WTC11 (cell line): Measurements from ENCODE around the gene DHRS7. TPM values are rescaled to one million over a fixed set of nuclear protein-coding genes. Genes with fewer than 3 reads are reported as not detected.

Experiments used
- ATAC-seq: fragments of 200-7000 bp; cut with Tn5 transposase; 2 replicates; pipeline ENCODE4 v1.10.0; 2021; ENCODE audit warnings: mild to moderate bottlenecking, moderate library complexity
- CTCF ChIA-PET: fragments of 300-600 bp; sonication (Branson Sonifier 250); formaldehyde crosslinking; loops from one replicate; lab custom pipeline; 2021; ENCODE audit warnings: antibody characterized with exemption; lab: Charles Lee
- POLR2A ChIA-PET: fragments of 350-600 bp; sonication (Branson Sonifier 250); formaldehyde crosslinking; loops from one replicate; lab custom pipeline; 2021; ENCODE audit warnings: antibody characterized with exemption; lab: Charles Lee
- DNase-seq: peaks from one replicate; pipeline ENCODE4 v3.0.0; 2021; ENCODE audit warnings: low spot score
- H3K27ac Mint-ChIP-seq: 2 replicates; pipeline ENCODE4 v1.8.0; 2021; ENCODE audit warnings: mixed read lengths
- H3K27me3 Mint-ChIP-seq: 2 replicates; pipeline ENCODE4 v1.8.0; 2021; ENCODE audit warnings: low read depth, mild to moderate bottlenecking, moderate library complexity, mixed read lengths
- H3K36me3 Mint-ChIP-seq: 2 replicates; pipeline ENCODE4 v1.8.0; 2021; ENCODE audit warnings: mixed read lengths
- H3K4me1 Mint-ChIP-seq: 2 replicates; pipeline ENCODE4 v1.8.0; 2022; ENCODE audit warnings: mixed read lengths
- H3K4me3 Mint-ChIP-seq: 2 replicates; pipeline ENCODE4 v1.8.0; 2021; ENCODE audit warnings: mild to moderate bottlenecking, moderate library complexity, mixed read lengths
- H3K9me3 Mint-ChIP-seq: 2 replicates; pipeline ENCODE4 v1.8.0; 2021; ENCODE audit warnings: mixed read lengths
- ESRRA ChIP-seq: sonication (generic); formaldehyde crosslinking; IDR thresholded peaks from 2 replicates; pipeline ENCODE4 v1.8.1; 2022; ENCODE audit warnings: mild to moderate bottlenecking, missing genetic modification reagents, borderline replicate concordance
- SP1 ChIP-seq: sonication (generic); formaldehyde crosslinking; conservative IDR thresholded peaks from 2 replicates; pipeline ENCODE4 v1.8.1; 2022; ENCODE audit warnings: missing genetic modification reagents
- TEAD1 ChIP-seq: sonication (generic); formaldehyde crosslinking; IDR thresholded peaks from 2 replicates; pipeline ENCODE4 v1.8.0; 2022; ENCODE audit warnings: mild to moderate bottlenecking, missing genetic modification reagents
- TEAD4 ChIP-seq: sonication (generic); formaldehyde crosslinking; IDR thresholded peaks from 2 replicates; pipeline ENCODE4 v1.8.0; 2022; ENCODE audit warnings: mild to moderate bottlenecking, missing genetic modification reagents
- ZBTB21 ChIP-seq: sonication (generic); formaldehyde crosslinking; IDR thresholded peaks from 2 replicates; pipeline ENCODE4 v1.8.1; 2023; ENCODE audit warnings: mild to moderate bottlenecking, missing genetic modification reagents, borderline replicate concordance
- total RNA-seq: library from RNA; stranded (reverse); gene quantifications from 3 replicates; pipeline ENCODE4 v1.2.3, GENCODE V29; 2021
- TF ChIP-seq, protein P1 (sequence below): sonication (generic); formaldehyde crosslinking; IDR thresholded peaks from 2 replicates; pipeline ENCODE4 v1.8.1; 2023; ENCODE audit warnings: mild to moderate bottlenecking, missing genetic modification reagents, moderate library complexity

Gene DHRS7
- total RNA-seq, 1 experiment from 2014 or later = 39.9 TPM

DNA sequence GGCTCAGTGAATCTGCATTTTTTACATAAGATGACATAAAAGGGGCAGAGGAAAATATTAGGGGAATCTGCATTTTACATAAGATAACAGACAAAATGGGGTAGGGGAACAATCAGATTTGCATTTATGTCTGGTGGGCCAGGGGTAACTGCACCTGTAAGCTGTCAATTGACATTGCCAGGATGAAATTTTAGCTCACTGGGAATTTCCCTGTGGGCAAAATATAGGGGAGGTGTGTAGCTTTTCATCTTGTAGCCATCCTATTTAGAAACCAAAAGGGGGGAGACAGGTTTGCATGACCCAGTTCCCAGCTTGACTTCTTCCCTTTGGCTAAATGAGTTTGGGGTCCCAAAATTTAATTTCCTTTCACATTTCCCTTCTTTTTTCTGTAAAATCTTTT lies 70.0 kb downstream of the DHRS7 start (continued):
- TF ChIP-seq, protein P1, sequence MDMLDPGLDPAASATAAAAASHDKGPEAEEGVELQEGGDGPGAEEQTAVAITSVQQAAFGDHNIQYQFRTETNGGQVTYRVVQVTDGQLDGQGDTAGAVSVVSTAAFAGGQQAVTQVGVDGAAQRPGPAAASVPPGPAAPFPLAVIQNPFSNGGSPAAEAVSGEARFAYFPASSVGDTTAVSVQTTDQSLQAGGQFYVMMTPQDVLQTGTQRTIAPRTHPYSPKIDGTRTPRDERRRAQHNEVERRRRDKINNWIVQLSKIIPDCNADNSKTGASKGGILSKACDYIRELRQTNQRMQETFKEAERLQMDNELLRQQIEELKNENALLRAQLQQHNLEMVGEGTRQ (CRISPR knock-in tag) = no peak
- TF ChIP-seq, all 79 proteins: peak for 0

DNA sequence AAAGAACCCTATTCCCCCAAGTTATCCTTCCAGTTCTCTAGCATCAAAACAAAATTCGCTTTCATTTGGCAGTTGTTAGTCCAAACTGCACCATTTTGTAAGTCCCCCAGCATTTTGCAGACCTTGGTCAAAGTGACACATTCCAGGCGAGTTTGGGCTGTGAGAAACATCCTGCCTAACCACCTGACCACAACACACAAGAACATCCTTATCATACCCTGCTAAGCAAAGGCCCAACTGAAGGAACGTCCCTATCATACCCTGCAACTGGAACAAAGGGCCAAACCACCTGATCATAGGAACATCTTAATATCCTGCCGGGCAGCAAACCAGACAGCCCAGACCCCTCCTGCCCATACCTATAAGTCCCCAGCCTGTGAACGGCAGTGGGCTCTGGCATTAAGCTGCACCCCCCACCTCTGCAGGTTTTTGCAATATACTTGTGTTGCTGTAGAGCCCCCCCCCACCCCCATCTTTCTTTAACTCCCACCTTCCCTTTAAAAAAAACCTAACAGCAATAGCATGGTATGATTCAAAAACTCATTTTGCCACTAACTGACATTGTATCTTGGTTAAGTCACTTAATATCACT lies 70.8 kb downstream of the DHRS7 start:
- ChIA-PET CTCF (no interaction called here), POLR2A (no interaction called here)
- peak overlapping the region; percentile 88 for H3K4me3 Mint-ChIP-seq
- peaks cover 3% of the 10 kb centered on the region; the same call in 1 of the 2 replicates for H3K9me3 Mint-ChIP-seq
- TF ChIP-seq, protein P1 (CRISPR knock-in tag) = 0 out of 2 replicates have a peak, but pooled peaks have one; percentile 22
- no peak for TF ChIP-seq ESRRA (CRISPR knock-in tag)
- no peak for TF ChIP-seq ZBTB21
- no peak for TF ChIP-seq SP1 (CRISPR knock-in tag)
- 0 out of 2 replicates have a peak, but pooled peaks have one; percentile 39 for TF ChIP-seq TEAD4
- TF ChIP-seq TEAD1 (CRISPR knock-in tag) = peak; percentile 67; the same call in 1 of the 2 replicates
- peak overlapping the region; percentile 67 for H3K27ac Mint-ChIP-seq
- H3K36me3 Mint-ChIP-seq = peaks cover 16% of the 10 kb centered on the region
- H3K4me1 Mint-ChIP-seq = peaks cover 34% of the 10 kb centered on the region
- ATAC-seq = 0 out of 2 replicates have a peak, but pooled peaks have one; percentile 2
- no peaks in the 10 kb centered on the region; the same call in 1 of the 2 replicates for H3K27me3 Mint-ChIP-seq
- DNase-seq = no peak

Other genes starting within 250 kb of the DHRS7 start
- 0.79 to 0.99 TPM (median 0.82 TPM) in 3 replicates for gene LRRC9, start 245.3 kb downstream of the DHRS7 start, total RNA-seq
- gene PCNX4, start 73.5 kb downstream of the DHRS7 start, total RNA-seq = 31.7 to 39.9 TPM (median 37.8 TPM) in 3 replicates
- 38.2 to 52.5 TPM (median 41.2 TPM) in 3 replicates for gene PPM1A, start 83.8 kb upstream of the DHRS7 start, total RNA-seq